ENCODE measurements around the gene RYR2. TPM values are rescaled to one million over a fixed set of nuclear protein-coding genes. Genes with fewer than 3 reads are reported as not detected.

Gene RYR2
- total RNA-seq, 2 experiments from 2014 or later, result not detected

GRCh38 chr1:237237721-237238120 is 195.7 kb downstream of the RYR2 start:
- Histone ChIP-seq H4K20me1 (ENCODE audit: insufficient read depth, low read length) (no peaks in the 10 kb centered on the region), H3K36me3 (ENCODE audit: insufficient read depth, low read length) (no peaks in the 10 kb centered on the region), H2AFZ (ENCODE audit: low read length) (no peak overlapping the region), H3K27ac (ENCODE audit: low read depth, low read length, poor library complexity, severe bottlenecking) (no peak overlapping the region), H3K4me3 (ENCODE audit: low read depth, low read length, poor library complexity, severe bottlenecking) (no peak overlapping the region), H3K4me2 (ENCODE audit: low read length) (no peak overlapping the region), H3K79me2 (ENCODE audit: insufficient read depth, low read depth, low read length) (no peaks in the 10 kb centered on the region), H3K9me3 (ENCODE audit: low read length) (no peaks in the 10 kb centered on the region), H3K4me1 (ENCODE audit: insufficient read depth, low read length, poor library complexity, severe bottlenecking) (no peaks in the 10 kb centered on the region), H3K9me2 (ENCODE audit: insufficient read depth, low read length) (no peaks in the 10 kb centered on the region)
- intact Hi-C loops (cut with micrococcal nuclease; ENCODE audit: unreplicated experiment), result no loop called here
- TF ChIP-seq CTCF (conservative IDR thresholded peaks at IDR 0.05; ENCODE audit: low read length) (no peak), EZH2phosphoT487 (IDR thresholded peaks at IDR 0.05; ENCODE audit: borderline replicate concordance, low read depth, low read length) (no peak)
- POLR2A ChIA-PET, result no interaction called here
- BruUV-seq (replicated peaks), result no TSS peak
- CTCF ChIA-PET (ENCODE audit: unreplicated experiment), result no interaction called here
- DNase-seq (ENCODE audit: low spot score), result no peak

GRCh38 chr1:237239248-237239647 is 197.3 kb downstream of the RYR2 start:
- ChIA-PET CTCF (ENCODE audit: unreplicated experiment) (no interaction called here), POLR2A (no interaction called here)
- BruUV-seq (replicated peaks), result no TSS peak
- no peaks in the 10 kb centered on the region for H3K36me3 ChIP-seq (ENCODE audit: insufficient read depth, low read length)
- no peaks in the 10 kb centered on the region for H3K79me2 ChIP-seq (ENCODE audit: insufficient read depth, low read depth, low read length)
- H3K9me3 ChIP-seq (ENCODE audit: low read length), result no peaks in the 10 kb centered on the region
- TF ChIP-seq CTCF (conservative IDR thresholded peaks at IDR 0.05; ENCODE audit: low read length), result no peak
- TF ChIP-seq EZH2phosphoT487 (IDR thresholded peaks at IDR 0.05; ENCODE audit: borderline replicate concordance, low read depth, low read length), result no peak
- H4K20me1 ChIP-seq (ENCODE audit: insufficient read depth, low read length), result no peaks in the 10 kb centered on the region
- no peaks in the 10 kb centered on the region for H3K9me2 ChIP-seq (ENCODE audit: insufficient read depth, low read length)
- no peak for DNase-seq (ENCODE audit: low spot score)
- no peak overlapping the region for H3K27ac ChIP-seq (ENCODE audit: low read depth, low read length, poor library complexity, severe bottlenecking)
- H3K4me3 ChIP-seq (ENCODE audit: low read depth, low read length, poor library complexity, severe bottlenecking), result no peak overlapping the region
- no peak overlapping the region for H2AFZ ChIP-seq (ENCODE audit: low read length)
- no peak overlapping the region for H3K4me2 ChIP-seq (ENCODE audit: low read length)
- intact Hi-C loops (cut with micrococcal nuclease; ENCODE audit: unreplicated experiment), result no loop called here
- no peaks in the 10 kb centered on the region for H3K4me1 ChIP-seq (ENCODE audit: insufficient read depth, low read length, poor library complexity, severe bottlenecking)

GRCh38 chr1:237241038-237241437 is 199.1 kb downstream of the RYR2 start:
- BruUV-seq (replicated peaks), result no TSS peak
- Histone ChIP-seq H3K9me2 (ENCODE audit: insufficient read depth, low read length) (no peaks in the 10 kb centered on the region), H3K4me2 (ENCODE audit: low read length) (no peak overlapping the region), H3K4me1 (ENCODE audit: insufficient read depth, low read length, poor library complexity, severe bottlenecking) (no peaks in the 10 kb centered on the region), H3K27ac (ENCODE audit: low read depth, low read length, poor library complexity, severe bottlenecking) (no peak overlapping the region), H3K4me3 (ENCODE audit: low read depth, low read length, poor library complexity, severe bottlenecking) (no peak overlapping the region), H3K79me2 (ENCODE audit: insufficient read depth, low read depth, low read length) (no peaks in the 10 kb centered on the region), H3K36me3 (ENCODE audit: insufficient read depth, low read length) (no peaks in the 10 kb centered on the region), H2AFZ (ENCODE audit: low read length) (no peak overlapping the region), H3K9me3 (ENCODE audit: low read length) (no peaks in the 10 kb centered on the region), H4K20me1 (ENCODE audit: insufficient read depth, low read length) (no peaks in the 10 kb centered on the region)
- ChIA-PET CTCF (ENCODE audit: unreplicated experiment) (no interaction called here), POLR2A (no interaction called here)
- no peak for DNase-seq (ENCODE audit: low spot score)
- no peak for TF ChIP-seq EZH2phosphoT487 (IDR thresholded peaks at IDR 0.05; ENCODE audit: borderline replicate concordance, low read depth, low read length)
- no peak for TF ChIP-seq CTCF (conservative IDR thresholded peaks at IDR 0.05; ENCODE audit: low read length)
- intact Hi-C loops (cut with micrococcal nuclease; ENCODE audit: unreplicated experiment), result no loop called here
